Subcutaneous abdominal adipose tissue (tissue), 5 donors: ENCODE results near the gene RFTN1.
"Not testable (repeated sequence)": the region's sequence is repeated elsewhere in the genome, so short reads cannot be mapped to it uniquely, and the experiment has no call there.

ENCODE experiments used
- H3K27ac ChIP-seq: one replicate; pipeline ENCODE4 v1.7.0; 2013; ENCODE audit warnings: low read depth, mild to moderate bottlenecking, inconsistent platforms, low read length, moderate library complexity
- H3K27me3 ChIP-seq, 5 donors: one replicate each; pipeline ENCODE4 v1.7.0; 2013; ENCODE audit warnings: low read length in 5 of 5, inconsistent platforms in 1 of 5; ENCODE audit not compliant: control insufficient read depth in 5 of 5, insufficient read depth in 4 of 5
- H3K36me3 ChIP-seq, 5 donors: one replicate each; pipeline ENCODE4 v1.7.0; 2013; ENCODE audit warnings: low read length in 5 of 5; ENCODE audit not compliant: control insufficient read depth in 5 of 5, insufficient read depth in 5 of 5
- H3K4me1 ChIP-seq, 5 donors: one replicate each; pipeline ENCODE4 v1.7.0; 2013; ENCODE audit warnings: low read length in 5 of 5, mild to moderate bottlenecking in 3 of 5, moderate library complexity in 1 of 5; ENCODE audit not compliant: control insufficient read depth in 5 of 5, insufficient read depth in 5 of 5
- H3K4me3 ChIP-seq, 5 donors: one replicate each; pipeline ENCODE4 v1.7.0; 2013; ENCODE audit warnings: low read length in 5 of 5, low read depth in 1 of 5
- H3K9ac ChIP-seq, 5 donors: one replicate each; pipeline ENCODE4 v1.7.0; 2013; ENCODE audit warnings: low read length in 5 of 5, mild to moderate bottlenecking in 4 of 5, moderate library complexity in 3 of 5
- H3K9me3 ChIP-seq, 5 donors: one replicate each; pipeline ENCODE4 v1.7.0; 2013; ENCODE audit warnings: low read length in 5 of 5; ENCODE audit not compliant: control insufficient read depth in 5 of 5
- donor health status: healthy.
- donor health status: healthy.
- donor health status: healthy.
- donor health status: healthy.
- donor health status: healthy.

Gene RFTN1

GRCh38 chr3:16500093-16500492 lies 13.4 kb downstream of the RFTN1 start:
- H3K9ac ChIP-seq = no peak overlapping the region
- no peak overlapping the region for H3K4me3 ChIP-seq
- peaks cover 3 to 19% (median 9%) of the 10 kb centered on the region in 5 donors for H3K36me3 ChIP-seq
- H3K4me1 ChIP-seq = peaks cover 2 to 25% (median 21%) of the 10 kb centered on the region in 5 donors
- peaks cover 0 to 4% (median 0%) of the 10 kb centered on the region in 5 donors for H3K9me3 ChIP-seq
- no peaks in the 10 kb centered on the region for H3K27me3 ChIP-seq
- no peak overlapping the region for H3K27ac ChIP-seq

DNA sequence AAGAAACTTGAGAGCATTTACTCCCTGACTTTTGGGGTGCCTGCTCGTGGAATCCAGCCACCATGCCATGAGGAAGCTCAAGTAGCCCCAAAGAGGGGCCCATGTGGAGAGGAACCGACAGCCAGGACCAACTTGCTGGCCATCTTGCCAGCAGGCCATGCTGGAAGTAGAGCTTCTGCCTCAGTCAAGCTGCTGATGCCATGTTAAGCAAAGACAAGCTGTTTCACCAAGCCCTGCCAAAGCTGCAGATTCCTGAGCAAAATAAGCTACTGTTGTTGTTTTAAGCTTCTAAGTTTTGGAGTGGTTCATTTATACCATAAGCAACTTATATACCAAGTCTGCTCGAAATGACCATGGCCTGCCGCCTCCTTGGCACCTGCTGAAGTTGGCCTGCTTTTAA lies 14.1 kb downstream of the RFTN1 start:
- peaks cover 3 to 24% (median 21%) of the 10 kb centered on the region in 5 donors for H3K4me1 ChIP-seq

DNA sequence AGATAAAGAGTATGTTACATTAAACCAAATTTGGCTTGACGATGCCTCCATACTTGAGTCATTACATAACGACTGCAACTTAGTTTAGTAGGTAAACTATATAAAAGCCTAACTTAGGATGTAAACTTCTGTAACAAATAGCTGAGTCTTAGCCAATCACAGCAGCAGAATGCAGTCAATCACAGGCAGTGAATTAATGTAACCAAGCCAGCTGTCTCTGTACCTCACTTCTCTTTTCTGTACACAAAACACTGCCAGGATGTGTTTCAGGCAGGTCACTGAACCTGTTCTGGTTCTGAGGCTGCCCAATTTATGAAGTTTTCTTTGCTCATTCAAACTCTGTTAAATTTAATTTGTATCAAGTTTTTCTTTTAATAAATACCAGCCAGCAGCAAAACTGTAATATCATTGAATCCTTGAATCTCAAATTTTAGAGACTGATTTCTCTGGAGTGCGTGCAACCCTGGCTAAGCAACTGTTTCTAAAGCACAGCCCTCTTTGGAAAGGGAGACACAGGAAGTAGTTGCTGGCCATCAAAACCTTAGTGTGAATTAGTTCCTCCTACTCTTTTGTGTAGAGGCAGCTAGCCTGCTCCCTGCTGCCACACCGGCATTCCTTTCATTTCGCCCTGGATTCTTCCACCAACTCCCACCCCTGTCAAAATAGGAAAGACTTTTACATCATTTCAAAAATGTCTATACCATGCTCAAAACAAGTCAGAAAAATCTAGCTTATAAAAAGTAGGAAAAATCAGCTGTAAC lies 15.2 kb downstream of the RFTN1 start:
- Histone ChIP-seq H3K4me1 (peaks cover 3 to 24% (median 23%) of the 10 kb centered on the region in 5 donors), H3K9me3 (peaks cover 0 to 4% (median 0%) of the 10 kb centered on the region in 5 donors), H3K27ac (no peak overlapping the region), H3K36me3 (peaks cover 3 to 13% (median 6%) of the 10 kb centered on the region in 5 donors), H3K4me3 (no peak overlapping the region), H3K27me3 (no peaks in the 10 kb centered on the region), H3K9ac (no peak overlapping the region)

More for the DNA sequence above, 14.1 kb downstream of the RFTN1 start:
- H3K9ac ChIP-seq = no peak overlapping the region
- no peak overlapping the region for H3K27ac ChIP-seq
- H3K9me3 ChIP-seq = peaks cover 0 to 4% (median 0%) of the 10 kb centered on the region in 5 donors
- no peak overlapping the region for H3K4me3 ChIP-seq
- H3K27me3 ChIP-seq = no peaks in the 10 kb centered on the region
- H3K36me3 ChIP-seq = peaks cover 3 to 13% (median 7%) of the 10 kb centered on the region in 5 donors

DNA sequence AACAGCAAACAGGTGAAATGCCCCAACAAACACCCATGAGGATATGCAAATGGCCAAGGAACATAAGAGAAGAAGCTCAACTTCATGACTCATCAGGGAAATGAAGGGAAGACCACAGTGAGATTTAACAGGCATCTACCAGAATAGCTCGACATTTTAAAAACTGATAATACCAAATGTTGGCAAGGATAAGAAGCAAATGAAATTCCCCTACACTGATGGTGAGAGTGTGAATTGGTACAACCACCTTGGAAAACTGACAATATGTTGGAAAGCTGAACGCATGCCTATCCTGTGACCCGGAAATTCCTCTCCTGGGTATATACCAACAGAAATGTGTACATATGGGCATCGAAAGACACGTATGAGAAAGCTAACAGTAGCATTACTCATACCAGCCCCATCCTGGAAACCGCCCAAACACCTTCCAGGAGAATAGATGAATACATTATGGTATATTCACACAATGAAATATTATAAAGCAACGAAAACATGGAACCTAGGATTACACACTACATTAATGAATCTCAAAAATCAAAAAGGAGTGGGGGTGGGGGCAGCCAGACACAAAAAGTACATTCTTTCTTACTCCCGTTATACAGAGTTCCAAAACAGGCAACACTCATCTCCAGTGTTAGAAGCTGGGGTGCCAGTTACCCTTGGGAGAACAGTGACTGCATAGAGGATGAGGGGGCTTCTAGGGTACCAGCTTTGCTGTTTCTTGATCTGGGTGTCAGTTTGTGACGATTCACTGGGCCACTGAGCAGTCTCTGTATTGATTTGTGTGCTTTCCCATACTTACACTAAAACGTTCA lies 16.9 kb downstream of the RFTN1 start:
- Histone ChIP-seq H3K4me3 (no peak overlapping the region), H3K27me3 (no peaks in the 10 kb centered on the region), H3K36me3 (peaks cover 8 to 26% (median 19%) of the 10 kb centered on the region in 5 donors), H3K9me3 (peaks cover 0 to 4% (median 0%) of the 10 kb centered on the region in 5 donors), H3K9ac (no peak overlapping the region), H3K27ac (no peak overlapping the region), H3K4me1 (peaks cover 3 to 24% (median 23%) of the 10 kb centered on the region in 5 donors)

- Histone ChIP-seq H3K4me1 (peaks cover 3 to 24% (median 23%) of the 10 kb centered on the region in 5 donors), H3K4me3 (no peak overlapping the region), H3K9ac (no peak overlapping the region), H3K36me3 (peaks cover 10 to 32% (median 25%) of the 10 kb centered on the region in 5 donors), H3K9me3 (peaks cover 0 to 4% (median 0%) of the 10 kb centered on the region in 5 donors), H3K27ac (no peak overlapping the region), H3K27me3 (no peaks in the 10 kb centered on the region)
These were observed 17.5 kb downstream of the RFTN1 start for GRCh38 chr3:16496008-16496407.

DNA sequence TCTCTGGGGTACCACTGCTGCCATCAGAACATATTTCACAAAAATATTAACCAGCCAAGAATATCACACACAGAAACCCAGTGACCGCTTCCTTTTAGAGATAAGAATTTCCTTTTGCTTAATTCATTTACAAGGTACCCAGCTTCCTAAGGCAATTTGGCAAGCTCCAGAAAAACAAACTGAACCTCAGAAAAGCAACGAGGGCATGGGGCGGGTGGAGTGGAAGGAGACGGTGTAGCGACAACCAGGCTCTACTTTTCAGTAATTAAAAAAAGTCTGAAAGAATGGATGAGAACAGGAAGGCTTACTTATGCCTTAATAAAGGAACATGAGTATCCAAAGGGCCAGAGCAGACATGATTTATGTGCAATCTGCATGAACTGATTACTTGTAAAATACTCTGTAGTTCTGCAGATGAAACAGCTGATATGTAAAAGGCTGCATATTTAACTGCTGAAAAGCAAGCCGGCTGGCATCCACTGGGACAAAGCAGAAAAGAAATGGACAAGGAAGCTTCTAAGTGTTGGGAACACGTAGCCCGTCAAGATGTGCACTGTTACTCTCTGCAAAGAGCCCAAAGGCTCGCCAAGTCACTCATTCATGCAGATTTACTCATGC lies 18.6 kb downstream of the RFTN1 start:
- no peak overlapping the region for H3K4me3 ChIP-seq
- peaks cover 9 to 31% (median 24%) of the 10 kb centered on the region in 5 donors for H3K36me3 ChIP-seq
- H3K4me1 ChIP-seq = peaks cover 3 to 28% (median 23%) of the 10 kb centered on the region in 5 donors
- H3K27me3 ChIP-seq = no peaks in the 10 kb centered on the region
- H3K27ac ChIP-seq = no peak overlapping the region
- no peak overlapping the region for H3K9ac ChIP-seq
- H3K9me3 ChIP-seq = peaks cover 0 to 4% (median 0%) of the 10 kb centered on the region in 5 donors

DNA sequence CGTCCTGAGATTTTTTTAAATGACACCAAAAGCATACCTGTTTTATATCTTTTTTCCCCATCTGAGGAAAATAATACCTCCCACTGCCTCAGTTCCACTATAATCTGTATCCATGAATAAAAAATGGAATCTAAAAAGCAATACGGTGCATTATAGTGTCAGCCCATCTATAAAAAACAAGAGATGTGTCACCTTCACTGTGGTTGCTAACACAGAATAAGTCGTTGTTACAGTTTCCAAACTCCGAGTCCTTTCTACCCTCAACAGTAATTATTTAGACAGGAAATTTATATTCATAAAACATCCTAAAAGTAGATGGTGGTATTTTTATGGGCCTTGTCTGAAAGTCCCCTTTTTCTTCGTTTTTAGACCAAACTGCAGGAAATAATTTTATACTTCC lies 19.4 kb downstream of the RFTN1 start:
- Histone ChIP-seq H3K27ac (no peak overlapping the region), H3K9me3 (peaks cover 0 to 1% (median 0%) of the 10 kb centered on the region in 5 donors), H3K36me3 (peaks cover 10 to 37% (median 27%) of the 10 kb centered on the region in 5 donors), H3K4me1 (peaks cover 3 to 28% (median 21%) of the 10 kb centered on the region in 5 donors), H3K9ac (no peak overlapping the region), H3K27me3 (no peaks in the 10 kb centered on the region), H3K4me3 (no peak overlapping the region)

DNA sequence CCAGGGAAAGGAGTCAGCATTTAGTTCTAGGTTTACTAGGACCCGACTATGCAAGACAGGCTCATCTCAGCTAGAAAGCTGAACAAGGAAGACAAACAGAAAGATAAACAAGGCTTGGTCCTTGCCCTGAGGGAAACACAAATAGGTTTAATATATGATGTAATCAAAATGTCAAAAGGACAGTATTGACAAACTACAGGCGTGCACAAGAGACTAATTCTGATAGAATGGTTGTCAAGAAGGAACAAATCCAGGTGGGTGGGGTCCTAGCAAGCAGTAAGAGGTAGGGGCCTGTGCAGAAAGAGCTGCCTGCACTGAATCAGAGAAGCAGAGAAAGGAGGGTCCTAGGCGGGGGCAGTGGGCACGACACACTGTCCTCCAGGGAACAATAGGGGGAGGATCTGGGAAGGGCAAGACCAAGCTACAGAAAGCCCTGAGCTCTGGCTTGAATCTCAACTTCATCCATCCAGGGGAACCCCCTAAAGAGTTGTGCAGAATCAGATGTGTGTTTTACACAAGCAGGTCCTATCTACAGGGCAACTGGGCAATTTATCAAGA lies 23.4 kb downstream of the RFTN1 start:
- Histone ChIP-seq H3K36me3 (peaks cover 10 to 54% (median 33%) of the 10 kb centered on the region in 5 donors), H3K9ac (no peak overlapping the region), H3K27me3 (no peaks in the 10 kb centered on the region), H3K4me1 (peaks cover 2 to 17% (median 13%) of the 10 kb centered on the region in 5 donors), H3K9me3 (no peaks in the 10 kb centered on the region), H3K4me3 (no peak overlapping the region), H3K27ac (no peak overlapping the region)

GRCh38 chr3:16489326-16490061 lies 24.0 kb downstream of the RFTN1 start:
- Histone ChIP-seq H3K4me1 (peaks cover 0 to 17% (median 13%) of the 10 kb centered on the region in 5 donors), H3K36me3 (peaks cover 10 to 54% (median 33%) of the 10 kb centered on the region in 5 donors)
- not testable (repeated sequence) for H3K27ac ChIP-seq, H3K9me3 ChIP-seq, H3K27me3 ChIP-seq, H3K4me3 ChIP-seq, H3K9ac ChIP-seq
